ENCODE data around the gene RABGAP1. TPM values are rescaled to one million over a fixed set of nuclear protein-coding genes. Genes with fewer than 3 reads are reported as not detected.

The RABGAP1 gene
- polyA plus RNA-seq, 1 donor from 2014 or later, result 67.8 TPM

GRCh38 chr9:123116036-123116435 lies 175.2 kb downstream of the RABGAP1 start:
- H2AFZ ChIP-seq (ENCODE audit: low read depth, low read length), result no peak overlapping the region
- TF ChIP-seq EZH2 (IDR thresholded peaks at IDR 0.05; ENCODE audit: borderline replicate concordance, insufficient read depth, low read length, poor library complexity, severe bottlenecking) (no peak), REST (IDR thresholded peaks at IDR 0.05; ENCODE audit: borderline replicate concordance) (no peak), EP300 (conservative IDR thresholded peaks at IDR 0.05; ENCODE audit: poor library complexity, severe bottlenecking) (no peak), RAD21 (conservative IDR thresholded peaks at IDR 0.05) (no peak), MXI1 (conservative IDR thresholded peaks at IDR 0.05; ENCODE audit: poor library complexity, severe bottlenecking) (no peak), TAF1 (IDR thresholded peaks at IDR 0.05; ENCODE audit: low read depth) (no peak), POLR2AphosphoS5 (IDR thresholded peaks at IDR 0.05) (no peak), SMC3 (conservative IDR thresholded peaks at IDR 0.05; ENCODE audit: poor library complexity) (no peak), CTCF (IDR thresholded peaks at IDR 0.05; ENCODE audit: poor library complexity, severe bottlenecking) (no peak)
- H3F3A ChIP-seq (ENCODE audit: insufficient read depth, low read length, poor library complexity, severe bottlenecking), result no peaks in the 10 kb centered on the region
- H3K9me2 ChIP-seq (ENCODE audit: insufficient read depth, low read length), result no peaks in the 10 kb centered on the region
- no peak overlapping the region for H3K4me2 ChIP-seq (ENCODE audit: low read length)
- no peaks in the 10 kb centered on the region for H3K9me3 ChIP-seq (ENCODE audit: low read length)
- H3K9ac ChIP-seq (ENCODE audit: low read length), result no peak overlapping the region
- no peaks in the 10 kb centered on the region for H4K20me1 ChIP-seq (ENCODE audit: insufficient read depth)
- no peak overlapping the region for H3K27ac ChIP-seq (ENCODE audit: low read length)
- no peaks in the 10 kb centered on the region for H3K36me3 ChIP-seq (ENCODE audit: insufficient read depth, low read length)
- no peak overlapping the region for H3K4me3 ChIP-seq (ENCODE audit: low read length)
- H3K79me2 ChIP-seq (replicated peaks; ENCODE audit: insufficient read depth, low read length), result no peaks in the 10 kb centered on the region
- no peaks in the 10 kb centered on the region for H3K27me3 ChIP-seq (ENCODE audit: insufficient read depth, low read depth, low read length)

GRCh38 chr9:123119566-123119965 lies 178.7 kb downstream of the RABGAP1 start:
- no peaks in the 10 kb centered on the region for H3K79me2 ChIP-seq (replicated peaks; ENCODE audit: insufficient read depth, low read length)
- H3F3A ChIP-seq (ENCODE audit: insufficient read depth, low read length, poor library complexity, severe bottlenecking), result no peaks in the 10 kb centered on the region
- no peaks in the 10 kb centered on the region for H3K36me3 ChIP-seq (ENCODE audit: insufficient read depth, low read length)
- no peaks in the 10 kb centered on the region for H4K20me1 ChIP-seq (ENCODE audit: insufficient read depth)
- H3K9me3 ChIP-seq (ENCODE audit: low read length), result no peaks in the 10 kb centered on the region
- no peak overlapping the region for H3K9ac ChIP-seq (ENCODE audit: low read length)
- H3K4me2 ChIP-seq (ENCODE audit: low read length), result no peak overlapping the region
- TF ChIP-seq RAD21 (conservative IDR thresholded peaks at IDR 0.05) (no peak), POLR2AphosphoS5 (IDR thresholded peaks at IDR 0.05) (no peak)
- H3K27ac ChIP-seq (ENCODE audit: low read length), result no peak overlapping the region
- no peaks in the 10 kb centered on the region for H3K27me3 ChIP-seq (ENCODE audit: insufficient read depth, low read depth, low read length)
- H2AFZ ChIP-seq (ENCODE audit: low read depth, low read length), result no peak overlapping the region
- H3K4me3 ChIP-seq (ENCODE audit: low read length), result no peak overlapping the region
- no peaks in the 10 kb centered on the region for H3K9me2 ChIP-seq (ENCODE audit: insufficient read depth, low read length)

- H2AFZ ChIP-seq (ENCODE audit: low read depth, low read length), result no peak overlapping the region
- no peaks in the 10 kb centered on the region for H3K36me3 ChIP-seq (ENCODE audit: insufficient read depth, low read length)
- no peaks in the 10 kb centered on the region for H3K27me3 ChIP-seq (ENCODE audit: insufficient read depth, low read depth, low read length)
- H3K9me2 ChIP-seq (ENCODE audit: insufficient read depth, low read length), result no peaks in the 10 kb centered on the region
- no peaks in the 10 kb centered on the region for H3K9me3 ChIP-seq (ENCODE audit: low read length)
- no peak overlapping the region for H3K4me2 ChIP-seq (ENCODE audit: low read length)
- no peak overlapping the region for H3K27ac ChIP-seq (ENCODE audit: low read length)
- no peak overlapping the region for H3K9ac ChIP-seq (ENCODE audit: low read length)
- H3K4me3 ChIP-seq (ENCODE audit: low read length), result no peak overlapping the region
- H3F3A ChIP-seq (ENCODE audit: insufficient read depth, low read length, poor library complexity, severe bottlenecking), result no peaks in the 10 kb centered on the region
- H3K79me2 ChIP-seq (replicated peaks; ENCODE audit: insufficient read depth, low read length), result no peaks in the 10 kb centered on the region
- H4K20me1 ChIP-seq (ENCODE audit: insufficient read depth), result no peaks in the 10 kb centered on the region
- TF ChIP-seq EZH2 (IDR thresholded peaks at IDR 0.05; ENCODE audit: borderline replicate concordance, insufficient read depth, low read length, poor library complexity, severe bottlenecking) (no peak), TAF1 (IDR thresholded peaks at IDR 0.05; ENCODE audit: low read depth) (no peak), POLR2AphosphoS5 (IDR thresholded peaks at IDR 0.05) (no peak), MXI1 (conservative IDR thresholded peaks at IDR 0.05; ENCODE audit: poor library complexity, severe bottlenecking) (no peak), SMC3 (conservative IDR thresholded peaks at IDR 0.05; ENCODE audit: poor library complexity) (no peak), EP300 (conservative IDR thresholded peaks at IDR 0.05; ENCODE audit: poor library complexity, severe bottlenecking) (no peak), CTCF (IDR thresholded peaks at IDR 0.05; ENCODE audit: poor library complexity, severe bottlenecking) (no peak), RAD21 (conservative IDR thresholded peaks at IDR 0.05) (no peak), REST (IDR thresholded peaks at IDR 0.05; ENCODE audit: borderline replicate concordance) (no peak)
Observed at GRCh38 chr9:123120131-123120530, 179.3 kb downstream of the RABGAP1 start.

All from neural cell (in vitro differentiated cells).